ENCODE measurements around the gene PRSS33. TPM values are rescaled to one million over a fixed set of nuclear protein-coding genes. Genes with fewer than 3 reads are reported as not detected.

Gene PRSS33
- total RNA-seq, 1 donor from 2014 or later, result not detected

DNA sequence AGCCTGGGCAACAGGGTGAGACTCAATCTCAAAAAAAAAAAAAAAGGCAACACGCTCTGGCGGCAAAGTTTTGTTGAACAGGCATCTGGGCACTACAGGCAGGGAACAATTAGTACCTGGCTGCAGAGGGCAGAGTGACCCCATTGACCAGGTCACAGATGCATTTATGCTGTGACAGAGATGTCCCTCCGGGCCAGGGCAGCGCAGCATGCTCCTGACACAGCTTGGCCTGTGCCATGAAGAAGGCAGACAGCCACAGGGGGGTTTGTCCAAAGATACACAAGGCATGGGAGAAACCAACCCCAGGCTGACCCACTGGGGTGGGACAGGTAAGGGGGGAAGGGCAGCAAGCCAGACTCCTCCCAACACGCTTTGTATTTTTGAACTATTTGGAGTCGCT lies 42.6 kb downstream of the PRSS33 start:
- FAIRE-seq (no peak), DNase-seq (ENCODE audit: low read depth) (no peak)
- Histone ChIP-seq H3K4me3 (ENCODE audit: low read depth, low read length) (no peak overlapping the region), H3K27me3 (ENCODE audit: control insufficient read depth, insufficient read depth, low read length) (no peaks in the 10 kb centered on the region), H3K36me3 (ENCODE audit: control insufficient read depth, insufficient read depth, low read length) (no peaks in the 10 kb centered on the region)
- TF ChIP-seq, protein P1, sequence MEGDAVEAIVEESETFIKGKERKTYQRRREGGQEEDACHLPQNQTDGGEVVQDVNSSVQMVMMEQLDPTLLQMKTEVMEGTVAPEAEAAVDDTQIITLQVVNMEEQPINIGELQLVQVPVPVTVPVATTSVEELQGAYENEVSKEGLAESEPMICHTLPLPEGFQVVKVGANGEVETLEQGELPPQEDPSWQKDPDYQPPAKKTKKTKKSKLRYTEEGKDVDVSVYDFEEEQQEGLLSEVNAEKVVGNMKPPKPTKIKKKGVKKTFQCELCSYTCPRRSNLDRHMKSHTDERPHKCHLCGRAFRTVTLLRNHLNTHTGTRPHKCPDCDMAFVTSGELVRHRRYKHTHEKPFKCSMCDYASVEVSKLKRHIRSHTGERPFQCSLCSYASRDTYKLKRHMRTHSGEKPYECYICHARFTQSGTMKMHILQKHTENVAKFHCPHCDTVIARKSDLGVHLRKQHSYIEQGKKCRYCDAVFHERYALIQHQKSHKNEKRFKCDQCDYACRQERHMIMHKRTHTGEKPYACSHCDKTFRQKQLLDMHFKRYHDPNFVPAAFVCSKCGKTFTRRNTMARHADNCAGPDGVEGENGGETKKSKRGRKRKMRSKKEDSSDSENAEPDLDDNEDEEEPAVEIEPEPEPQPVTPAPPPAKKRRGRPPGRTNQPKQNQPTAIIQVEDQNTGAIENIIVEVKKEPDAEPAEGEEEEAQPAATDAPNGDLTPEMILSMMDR (IDR thresholded peaks at IDR 0.05; ENCODE audit: insufficient read depth, low read length, severe bottlenecking), result no peak

DNA sequence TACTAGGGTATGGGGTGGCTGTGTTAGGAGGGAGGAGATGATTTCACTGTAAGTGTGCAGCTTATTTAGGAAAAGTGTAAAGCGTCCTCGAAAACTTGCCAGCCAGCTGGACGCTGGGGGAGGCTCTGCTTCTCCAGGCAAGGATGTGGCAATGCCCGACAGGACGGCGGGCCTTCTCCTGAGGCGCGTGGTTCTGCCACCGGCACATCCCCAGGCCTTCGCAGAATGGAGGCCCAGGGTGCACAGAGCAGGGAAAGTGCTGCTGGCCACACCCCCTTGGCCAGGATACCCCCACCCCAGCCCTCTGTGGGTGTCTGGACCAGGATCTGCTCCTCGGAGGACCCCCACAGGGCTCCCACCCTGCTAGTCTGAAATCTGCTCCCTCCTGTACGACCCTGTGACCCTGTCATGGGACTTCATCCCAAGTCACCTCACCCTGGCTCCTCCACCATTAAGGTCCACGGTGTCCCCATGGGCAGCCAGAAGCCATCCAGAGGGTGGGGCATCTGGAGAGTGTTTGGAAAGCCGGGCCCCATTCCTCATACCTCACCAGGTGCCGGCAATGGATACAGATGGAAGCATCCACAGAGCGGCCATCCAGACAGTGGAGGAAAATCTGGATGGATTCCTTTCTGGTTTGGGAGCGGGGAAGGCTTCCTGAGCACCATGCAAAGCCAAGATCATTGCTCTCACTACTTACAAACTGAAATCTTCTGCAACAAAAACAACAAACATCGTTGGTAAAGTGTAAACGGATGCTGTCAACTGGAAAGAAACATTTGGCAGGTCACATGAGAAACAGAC lies 44.2 kb downstream of the PRSS33 start:
- TF ChIP-seq, protein P1 (IDR thresholded peaks at IDR 0.05; ENCODE audit: insufficient read depth, low read length, severe bottlenecking), result no peak
- H3K4me3 ChIP-seq (ENCODE audit: low read depth, low read length), result no peak overlapping the region
- no peak for FAIRE-seq
- DNase-seq (ENCODE audit: low read depth), result no peak
- no peaks in the 10 kb centered on the region for H3K36me3 ChIP-seq (ENCODE audit: control insufficient read depth, insufficient read depth, low read length)
- no peaks in the 10 kb centered on the region for H3K27me3 ChIP-seq (ENCODE audit: control insufficient read depth, insufficient read depth, low read length)

DNA sequence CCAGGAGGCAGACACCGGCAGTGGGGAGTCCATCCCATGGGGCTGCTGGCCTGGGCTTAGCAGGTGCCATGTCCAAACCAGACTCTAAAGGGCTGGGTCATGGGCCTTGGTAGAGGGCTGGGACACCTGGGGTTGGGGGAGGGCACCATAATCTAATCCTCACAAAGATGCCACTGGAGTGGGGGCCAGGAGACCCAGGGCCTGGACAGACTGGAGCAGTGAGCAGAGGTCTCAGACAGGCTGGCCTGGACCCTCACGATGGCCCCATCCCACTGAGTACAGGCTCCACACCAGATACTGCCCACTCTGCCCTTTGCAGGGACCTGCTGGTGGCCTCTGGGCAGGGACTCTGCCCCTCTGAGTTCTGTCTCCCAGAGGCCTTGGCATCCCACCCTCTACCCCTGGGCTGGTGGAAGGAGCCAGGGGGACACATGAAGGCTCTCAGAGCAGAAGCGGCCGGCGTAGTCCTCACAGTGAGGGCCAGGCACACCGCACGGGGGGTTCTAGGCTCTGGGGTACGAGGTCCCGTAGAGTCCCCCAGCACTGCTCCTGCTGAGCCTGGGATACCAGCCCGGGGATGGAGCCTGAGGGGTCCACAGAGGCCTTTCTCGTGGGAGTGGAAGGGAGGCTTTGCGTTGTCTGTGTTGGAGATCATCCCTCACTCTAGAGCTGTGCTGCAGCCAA lies 44.9 kb downstream of the PRSS33 start:
- Histone ChIP-seq H3K36me3 (ENCODE audit: control insufficient read depth, insufficient read depth, low read length) (no peaks in the 10 kb centered on the region), H3K27me3 (ENCODE audit: control insufficient read depth, insufficient read depth, low read length) (no peaks in the 10 kb centered on the region), H3K4me3 (ENCODE audit: low read depth, low read length) (no peak overlapping the region)
- FAIRE-seq, result no peak
- DNase-seq (ENCODE audit: low read depth), result no peak
- TF ChIP-seq, protein P1 (IDR thresholded peaks at IDR 0.05; ENCODE audit: insufficient read depth, low read length, severe bottlenecking), result no peak

DNA sequence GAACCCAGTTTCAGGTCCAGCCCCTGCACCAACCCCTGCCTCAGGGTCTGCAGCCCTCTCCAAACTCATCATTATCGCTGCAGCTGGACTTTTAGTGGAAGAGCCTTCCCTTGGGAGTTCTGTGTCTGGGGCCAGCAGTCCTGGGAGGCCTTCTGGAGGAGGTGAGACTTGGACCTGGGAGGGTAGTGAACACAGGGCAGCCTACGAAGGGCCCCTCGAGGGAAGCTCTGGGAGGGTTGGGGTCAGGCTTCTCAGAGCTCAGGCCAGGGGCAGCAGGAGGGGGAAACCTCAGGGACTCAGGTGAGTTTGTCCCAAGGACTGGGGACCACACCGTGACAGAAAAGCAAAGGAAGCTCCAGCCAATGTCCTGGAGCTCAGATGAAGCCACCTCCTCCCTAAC lies 46.2 kb downstream of the PRSS33 start:
- Histone ChIP-seq H3K36me3 (ENCODE audit: control insufficient read depth, insufficient read depth, low read length) (no peaks in the 10 kb centered on the region), H3K27me3 (ENCODE audit: control insufficient read depth, insufficient read depth, low read length) (no peaks in the 10 kb centered on the region), H3K4me3 (ENCODE audit: low read depth, low read length) (no peak overlapping the region)
- DNase-seq (ENCODE audit: low read depth), result no peak
- TF ChIP-seq, protein P1 (IDR thresholded peaks at IDR 0.05; ENCODE audit: insufficient read depth, low read length, severe bottlenecking), result no peak
- FAIRE-seq, result no peak

DNA sequence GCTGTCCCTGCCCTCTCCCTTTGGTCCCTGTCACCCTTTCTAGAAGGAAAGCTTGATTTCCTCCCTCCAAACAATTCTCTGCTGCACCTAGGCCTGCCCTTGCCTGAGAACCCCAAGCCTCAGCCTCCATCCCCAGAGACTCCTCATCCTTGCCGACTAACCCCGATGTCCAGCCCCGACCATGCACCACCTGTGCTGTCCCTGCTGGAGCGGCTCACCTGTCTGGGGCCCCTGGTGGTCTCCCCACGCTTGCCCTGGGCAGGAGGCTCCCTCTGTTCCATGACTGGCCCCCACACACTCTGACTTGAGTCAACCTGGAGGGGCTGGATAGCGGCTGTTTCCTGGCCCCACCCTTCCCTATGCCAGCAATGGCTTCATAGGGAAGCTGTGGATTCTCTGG lies 46.9 kb downstream of the PRSS33 start:
- Histone ChIP-seq H3K4me3 (ENCODE audit: low read depth, low read length) (no peak overlapping the region), H3K27me3 (ENCODE audit: control insufficient read depth, insufficient read depth, low read length) (no peaks in the 10 kb centered on the region), H3K36me3 (ENCODE audit: control insufficient read depth, insufficient read depth, low read length) (no peaks in the 10 kb centered on the region)
- FAIRE-seq (no peak), DNase-seq (ENCODE audit: low read depth) (no peak)
- TF ChIP-seq, protein P1 (IDR thresholded peaks at IDR 0.05; ENCODE audit: insufficient read depth, low read length, severe bottlenecking), result no peak
